ENCODE results near the gene SMYD3.

DNA sequence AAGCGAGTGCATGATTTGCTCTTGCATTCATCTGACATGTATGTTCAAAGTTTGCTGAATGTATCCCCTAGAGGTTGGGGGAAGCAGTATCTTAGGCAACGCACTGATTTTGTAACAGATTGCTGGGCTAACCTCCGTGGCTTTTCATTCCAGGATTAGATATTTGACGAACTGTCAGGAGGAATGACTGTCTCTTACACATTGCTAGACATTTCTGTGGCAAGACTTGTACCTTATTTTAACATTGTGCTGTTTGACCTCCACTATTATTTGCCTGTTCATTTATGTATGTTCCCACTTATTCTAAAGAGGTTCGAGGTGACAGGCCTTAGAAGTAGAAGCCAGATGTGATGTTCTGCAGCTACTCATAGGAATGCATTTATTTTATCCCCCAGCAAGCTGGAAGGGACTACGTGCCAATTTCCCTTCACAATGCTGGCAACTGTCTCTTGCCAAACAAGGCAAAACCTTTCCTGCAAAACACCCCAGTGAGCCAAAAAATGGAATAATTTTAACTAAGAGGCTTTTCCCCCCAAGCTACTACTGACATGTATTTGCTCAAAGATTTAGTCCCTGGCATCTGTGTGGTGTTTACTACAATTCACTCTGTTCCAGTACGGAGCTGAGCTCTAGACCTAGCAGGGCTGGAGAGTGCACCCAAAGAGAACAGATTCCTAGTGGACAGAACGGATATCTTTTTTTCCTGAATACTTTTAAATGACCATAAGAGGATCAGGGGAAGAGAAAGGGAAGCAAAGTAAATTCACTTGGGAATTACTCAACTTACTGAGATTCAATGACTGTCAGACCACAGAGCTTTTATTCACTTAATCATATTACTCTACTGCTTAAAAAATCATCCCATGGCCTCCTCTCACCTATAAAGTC lies 646.2 kb downstream of the SMYD3 start:
- TF ChIP-seq, protein P1, sequence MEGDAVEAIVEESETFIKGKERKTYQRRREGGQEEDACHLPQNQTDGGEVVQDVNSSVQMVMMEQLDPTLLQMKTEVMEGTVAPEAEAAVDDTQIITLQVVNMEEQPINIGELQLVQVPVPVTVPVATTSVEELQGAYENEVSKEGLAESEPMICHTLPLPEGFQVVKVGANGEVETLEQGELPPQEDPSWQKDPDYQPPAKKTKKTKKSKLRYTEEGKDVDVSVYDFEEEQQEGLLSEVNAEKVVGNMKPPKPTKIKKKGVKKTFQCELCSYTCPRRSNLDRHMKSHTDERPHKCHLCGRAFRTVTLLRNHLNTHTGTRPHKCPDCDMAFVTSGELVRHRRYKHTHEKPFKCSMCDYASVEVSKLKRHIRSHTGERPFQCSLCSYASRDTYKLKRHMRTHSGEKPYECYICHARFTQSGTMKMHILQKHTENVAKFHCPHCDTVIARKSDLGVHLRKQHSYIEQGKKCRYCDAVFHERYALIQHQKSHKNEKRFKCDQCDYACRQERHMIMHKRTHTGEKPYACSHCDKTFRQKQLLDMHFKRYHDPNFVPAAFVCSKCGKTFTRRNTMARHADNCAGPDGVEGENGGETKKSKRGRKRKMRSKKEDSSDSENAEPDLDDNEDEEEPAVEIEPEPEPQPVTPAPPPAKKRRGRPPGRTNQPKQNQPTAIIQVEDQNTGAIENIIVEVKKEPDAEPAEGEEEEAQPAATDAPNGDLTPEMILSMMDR (IDR thresholded peaks at IDR 0.05) = no peak
- TF ChIP-seq EZH2 (IDR thresholded peaks at IDR 0.05; ENCODE audit: borderline replicate concordance, insufficient read depth, low read depth, low read length, poor library complexity, severe bottlenecking) = no peak
